Measurements from ENCODE around the gene SLC8A2. TPM values are rescaled to one million over a fixed set of nuclear protein-coding genes. Genes with fewer than 3 reads are reported as not detected.

Gene SLC8A2
- total and polyA plus RNA-seq, 3 donors from 2014 or later, result 4.2 to 12.9 (median 5.0) TPM

DNA sequence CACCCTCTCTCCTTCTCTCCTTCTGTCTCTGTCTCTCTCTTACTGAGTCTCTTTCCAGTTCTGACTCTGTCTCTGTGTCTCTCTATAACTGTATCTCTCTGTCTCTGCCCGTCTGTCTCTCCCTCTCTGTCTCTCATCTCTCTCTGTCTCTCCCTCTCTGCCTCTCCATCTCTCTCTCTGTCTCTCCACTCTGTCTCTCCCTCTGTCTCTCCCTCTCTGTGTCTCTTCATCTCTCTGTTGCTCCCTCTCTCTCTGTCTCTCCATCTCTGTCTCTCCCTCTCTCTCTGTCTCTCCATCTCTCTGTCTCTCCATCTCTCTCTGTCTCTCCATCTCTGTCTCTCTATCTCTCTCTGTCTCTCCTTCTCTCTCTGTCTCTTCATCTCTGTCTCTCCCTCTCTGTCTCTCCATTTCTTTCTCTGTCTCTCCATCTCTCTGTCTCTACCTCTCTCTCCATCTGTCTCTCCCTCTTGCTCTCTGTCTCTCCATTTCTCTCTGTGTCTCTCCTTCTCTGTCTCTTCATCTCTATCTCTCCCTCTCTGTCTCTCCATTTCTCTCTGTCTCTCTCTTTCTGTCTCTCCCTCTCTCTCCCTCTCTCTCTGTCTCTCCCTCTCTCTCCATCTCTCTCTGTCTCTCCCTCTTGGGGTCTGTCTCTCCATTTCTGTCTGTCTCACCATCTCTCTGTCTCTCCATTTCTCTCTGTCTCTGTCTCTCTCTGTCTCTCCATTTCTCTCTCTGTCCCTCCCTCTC lies 49.1 kb downstream of the SLC8A2 start:
- WGBS, 2 donors, result 13 to 23% methylated on average over 1 of the region's 1 CpG
- peaks cover 6% of the 10 kb centered on the region for H3K4me1 ChIP-seq
- H3K4me3 ChIP-seq, result no peak overlapping the region

DNA sequence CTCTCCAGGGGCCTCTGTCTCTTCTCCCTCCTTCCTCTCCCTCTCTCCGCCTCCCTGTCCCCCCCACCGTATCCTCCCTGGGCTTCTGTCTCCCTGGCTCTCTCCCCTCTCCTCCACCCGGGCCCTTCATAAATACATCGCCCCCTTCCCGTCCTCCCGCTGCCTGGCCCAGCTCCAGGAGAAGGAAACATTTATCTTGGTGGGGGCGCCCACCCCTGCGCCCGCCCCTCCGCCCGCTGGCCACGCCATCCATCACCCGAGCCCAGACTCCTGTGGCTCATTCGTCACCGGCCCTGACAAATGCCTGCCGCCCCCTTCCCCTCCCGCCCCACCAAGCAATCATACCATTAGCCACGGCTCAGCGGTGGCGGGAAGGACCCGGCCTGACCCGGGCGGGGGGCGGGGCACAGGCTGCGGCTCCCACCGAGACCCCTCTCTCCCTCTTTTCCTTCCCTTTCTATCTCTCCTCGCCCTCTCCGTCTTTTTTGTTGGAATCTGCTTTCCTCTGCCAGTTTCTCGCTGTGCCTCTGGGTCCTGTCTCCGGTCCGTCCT lies 49.8 kb downstream of the SLC8A2 start:
- Histone ChIP-seq H3K9me3 (no peaks in the 10 kb centered on the region), H3K27me3 (no peaks in the 10 kb centered on the region), H3K4me1 (peaks cover 3% of the 10 kb centered on the region), H3K36me3 (ENCODE audit: low read depth, missing control alignments) (no peaks in the 10 kb centered on the region), H3K4me3 (no peak overlapping the region), H3K27ac (no peak overlapping the region)
- intact Hi-C loops (cut with DNase I; ENCODE audit: low total_unique reads), result no loop called here
- 13 to 32% methylated on average over 30 to 31 of the region's 31 CpGs for WGBS, 2 donors
- DNase-seq, result no peak
- TF ChIP-seq POLR2A (IDR thresholded peaks at IDR 0.05) (no peak), CTCF (IDR thresholded peaks at IDR 0.05) (no peak)

More for the DNA sequence above, 49.1 kb downstream of the SLC8A2 start:
- Histone ChIP-seq H3K27me3 (no peaks in the 10 kb centered on the region), H3K9me3 (no peaks in the 10 kb centered on the region), H3K27ac (no peak overlapping the region), H3K36me3 (ENCODE audit: low read depth, missing control alignments) (no peaks in the 10 kb centered on the region)
- TF ChIP-seq POLR2A (IDR thresholded peaks at IDR 0.05) (no peak), CTCF (IDR thresholded peaks at IDR 0.05) (no peak)
- intact Hi-C loops (cut with DNase I; ENCODE audit: low total_unique reads), result no loop called here
- no peak for DNase-seq

- no peak overlapping the region for H3K27ac ChIP-seq
- 30 to 36% methylated on average over 11 to 16 of the region's 16 CpGs for WGBS, 2 donors
- TF ChIP-seq POLR2A (IDR thresholded peaks at IDR 0.05) (no peak), CTCF (IDR thresholded peaks at IDR 0.05) (no peak)
- H3K36me3 ChIP-seq (ENCODE audit: low read depth, missing control alignments), result no peaks in the 10 kb centered on the region
- no peaks in the 10 kb centered on the region for H3K9me3 ChIP-seq
- DNase-seq, result no peak
- peaks cover 3% of the 10 kb centered on the region for H3K4me1 ChIP-seq
- intact Hi-C loops (cut with DNase I; ENCODE audit: low total_unique reads), result no loop called here
- H3K4me3 ChIP-seq, result no peak overlapping the region
- no peaks in the 10 kb centered on the region for H3K27me3 ChIP-seq
Observed at GRCh38 chr19:47421244-47421786, 50.4 kb downstream of the SLC8A2 start.

- H3K27me3 ChIP-seq, result no peaks in the 10 kb centered on the region
- 14 to 25% methylated on average over 18 to 19 of the region's 19 CpGs for WGBS, 2 donors
- intact Hi-C loops (cut with DNase I; ENCODE audit: low total_unique reads), result no loop called here
- no peaks in the 10 kb centered on the region for H3K36me3 ChIP-seq (ENCODE audit: low read depth, missing control alignments)
- no peak overlapping the region for H3K4me3 ChIP-seq
- TF ChIP-seq POLR2A (IDR thresholded peaks at IDR 0.05) (no peak), CTCF (IDR thresholded peaks at IDR 0.05) (no peak)
- no peak for DNase-seq
- H3K9me3 ChIP-seq, result no peaks in the 10 kb centered on the region
- peaks cover 3% of the 10 kb centered on the region for H3K4me1 ChIP-seq
- no peak overlapping the region for H3K27ac ChIP-seq
Observed at GRCh38 chr19:47419789-47420188, 51.9 kb downstream of the SLC8A2 start.
